HG03575 (cell line): Measurements from ENCODE around the gene HOXA9.

ENCODE experiments used
- ATAC-seq: cut with Tn5 transposase; IDR thresholded peaks from one replicate; pipeline ENCODE4 v1.9.1; 2021; ENCODE audit not compliant: unreplicated experiment, insufficient number of reproducible peaks, low FRiP score; ENCODE audit errors: extremely low read depth

The HOXA9 gene

DNA sequence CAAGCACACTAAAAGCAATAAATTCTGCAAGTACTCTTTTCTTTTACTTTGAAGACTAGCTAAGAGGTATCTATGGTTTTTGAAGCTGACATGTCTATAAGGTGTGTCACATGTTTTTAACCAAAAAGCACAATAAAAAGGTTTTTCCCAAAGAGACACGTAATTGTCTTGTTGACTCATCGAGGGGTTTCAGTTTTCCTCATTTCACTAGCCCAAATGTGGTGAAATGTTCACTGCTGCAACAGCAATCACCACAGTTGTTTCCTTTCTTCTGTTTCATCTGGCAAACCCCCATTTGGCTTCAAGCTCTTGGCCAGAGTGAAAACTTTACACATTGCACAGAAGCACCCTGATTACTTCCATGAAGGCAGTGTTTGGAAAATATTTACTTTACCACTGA is 30.9 kb downstream of the HOXA9 start:
- no peak for ATAC-seq

DNA sequence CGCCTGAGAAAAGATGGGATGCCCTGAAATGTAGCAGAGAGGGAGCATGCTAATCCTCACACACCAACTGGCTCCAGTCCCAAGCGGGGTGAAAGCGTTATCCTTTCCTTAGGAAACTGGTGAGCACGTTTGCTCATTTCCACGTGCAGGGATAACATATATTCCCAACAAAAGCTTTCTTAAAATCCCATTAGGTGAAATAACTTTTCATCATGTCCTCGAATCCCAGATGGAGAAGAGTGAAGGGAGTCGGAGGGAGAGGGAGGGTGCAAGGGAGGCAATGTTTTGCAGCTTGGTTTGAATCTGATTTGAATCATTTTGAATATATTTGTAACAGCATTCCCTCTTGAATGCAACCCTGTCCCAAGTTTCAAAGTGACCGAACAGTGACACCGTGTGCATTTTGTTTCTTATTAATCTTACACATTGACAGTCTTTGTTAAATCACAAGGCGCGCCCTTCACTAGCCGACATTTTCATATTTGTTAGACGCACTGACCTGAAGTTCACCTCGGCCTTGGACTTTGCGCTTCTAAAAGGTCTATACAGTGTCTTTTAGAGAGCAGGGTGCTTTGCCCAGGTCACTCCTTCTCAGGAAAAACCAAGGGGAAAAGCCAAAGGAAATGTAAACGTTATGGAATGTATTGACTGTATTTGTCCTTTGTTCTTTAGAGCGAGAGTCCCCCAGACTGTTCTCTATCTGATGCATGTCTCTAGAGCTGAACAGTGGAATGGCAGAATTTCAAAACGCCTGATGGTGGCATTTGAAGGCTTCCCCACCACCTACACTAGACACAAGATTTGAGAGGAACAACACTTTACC is 31.7 kb downstream of the HOXA9 start:
- no peak for ATAC-seq

DNA sequence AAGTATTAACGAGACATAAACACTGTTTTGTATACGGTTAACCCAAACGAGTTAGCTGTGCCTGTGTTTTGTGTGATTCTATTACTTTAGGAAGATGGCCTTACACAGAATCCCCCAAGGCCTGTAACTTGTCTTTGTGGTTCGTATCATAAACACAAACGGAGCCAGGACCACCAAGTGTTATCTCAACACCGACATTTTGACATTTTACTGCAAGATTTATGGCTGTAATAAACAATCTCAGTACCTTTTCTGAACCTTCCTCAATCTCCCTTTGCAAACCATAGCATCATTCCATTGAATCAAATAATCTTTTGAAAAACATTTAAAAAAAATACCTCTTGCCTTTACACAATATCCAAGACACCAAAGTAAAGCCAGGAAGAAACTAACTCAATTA is 32.4 kb downstream of the HOXA9 start:
- no peak for ATAC-seq

GRCh38 chr7:27132214-27132613 is 33.1 kb downstream of the HOXA9 start:
- ATAC-seq: no peak

DNA sequence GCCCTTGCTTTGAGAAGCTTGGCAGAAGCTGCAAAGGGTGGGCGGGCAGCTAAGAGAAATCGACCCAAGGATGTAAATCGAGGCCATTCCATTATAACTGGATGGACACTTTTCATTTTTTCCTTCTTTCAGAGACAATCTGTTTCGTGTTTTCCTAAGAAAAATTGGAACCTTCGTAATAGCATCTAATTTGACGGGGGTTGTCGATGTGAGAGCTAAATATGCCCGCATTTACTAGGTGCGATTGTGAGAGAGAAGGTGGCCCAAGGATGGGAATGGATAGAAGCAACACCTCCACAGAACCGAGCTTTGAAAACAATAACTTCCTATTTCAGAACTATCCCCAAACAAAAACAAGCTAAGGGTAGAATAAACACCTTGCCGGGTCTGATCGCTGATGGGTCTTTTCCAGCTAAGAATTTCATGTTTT is 33.9 kb downstream of the HOXA9 start:
- no peak for ATAC-seq

DNA sequence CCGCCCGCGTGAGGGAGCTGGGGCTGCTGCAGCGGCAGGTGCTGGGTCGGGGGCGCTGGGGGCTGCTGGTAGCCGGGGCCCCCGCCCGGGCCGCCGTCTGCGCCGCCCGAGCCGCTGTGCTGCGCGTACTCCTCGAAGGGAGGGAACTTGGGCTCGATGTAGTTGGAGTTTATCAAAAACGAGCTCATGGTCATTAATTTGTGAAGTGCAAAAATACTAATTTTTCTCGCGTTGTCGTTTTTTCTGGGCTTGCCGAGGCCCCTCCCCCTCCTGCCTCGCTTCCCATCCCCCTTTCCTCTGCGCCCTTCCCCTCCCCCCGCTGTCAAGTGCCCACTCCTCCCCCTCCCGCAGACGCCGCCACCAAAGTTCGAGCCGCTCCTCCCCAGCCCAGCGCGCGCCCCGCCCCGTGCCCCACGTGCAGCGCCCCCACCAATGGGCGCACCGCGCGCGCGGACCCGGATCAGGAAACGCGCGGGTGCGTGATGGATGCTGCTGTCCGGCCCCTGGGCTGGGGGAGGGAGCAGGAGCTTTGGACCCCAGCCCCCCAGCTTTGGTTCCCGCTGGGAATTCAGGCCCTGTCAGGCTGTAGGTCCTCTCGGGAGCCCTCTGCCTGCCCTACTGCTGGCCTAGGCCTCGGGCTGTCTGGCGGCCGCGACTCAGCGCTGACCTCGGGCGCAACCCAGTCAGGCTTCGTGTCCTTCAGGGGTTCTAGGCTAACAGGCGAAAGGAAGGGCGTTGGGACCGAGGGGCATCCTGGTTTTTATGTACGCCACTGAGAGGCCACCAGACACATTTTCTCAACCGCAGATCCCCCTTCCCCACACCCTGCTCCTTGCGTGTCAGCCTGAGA is 34.6 kb downstream of the HOXA9 start, which contains the start of gene HOXA4:
Gene HOXA4 (minus strand): TSS at position 218 of the 850 bp plus-strand sequence. CDS start 24 bp downstream, at position 194.
- no peak for ATAC-seq

- ATAC-seq: no peak
Observed at GRCh38 chr7:27129729-27130539, 35.4 kb downstream of the HOXA9 start.

DNA sequence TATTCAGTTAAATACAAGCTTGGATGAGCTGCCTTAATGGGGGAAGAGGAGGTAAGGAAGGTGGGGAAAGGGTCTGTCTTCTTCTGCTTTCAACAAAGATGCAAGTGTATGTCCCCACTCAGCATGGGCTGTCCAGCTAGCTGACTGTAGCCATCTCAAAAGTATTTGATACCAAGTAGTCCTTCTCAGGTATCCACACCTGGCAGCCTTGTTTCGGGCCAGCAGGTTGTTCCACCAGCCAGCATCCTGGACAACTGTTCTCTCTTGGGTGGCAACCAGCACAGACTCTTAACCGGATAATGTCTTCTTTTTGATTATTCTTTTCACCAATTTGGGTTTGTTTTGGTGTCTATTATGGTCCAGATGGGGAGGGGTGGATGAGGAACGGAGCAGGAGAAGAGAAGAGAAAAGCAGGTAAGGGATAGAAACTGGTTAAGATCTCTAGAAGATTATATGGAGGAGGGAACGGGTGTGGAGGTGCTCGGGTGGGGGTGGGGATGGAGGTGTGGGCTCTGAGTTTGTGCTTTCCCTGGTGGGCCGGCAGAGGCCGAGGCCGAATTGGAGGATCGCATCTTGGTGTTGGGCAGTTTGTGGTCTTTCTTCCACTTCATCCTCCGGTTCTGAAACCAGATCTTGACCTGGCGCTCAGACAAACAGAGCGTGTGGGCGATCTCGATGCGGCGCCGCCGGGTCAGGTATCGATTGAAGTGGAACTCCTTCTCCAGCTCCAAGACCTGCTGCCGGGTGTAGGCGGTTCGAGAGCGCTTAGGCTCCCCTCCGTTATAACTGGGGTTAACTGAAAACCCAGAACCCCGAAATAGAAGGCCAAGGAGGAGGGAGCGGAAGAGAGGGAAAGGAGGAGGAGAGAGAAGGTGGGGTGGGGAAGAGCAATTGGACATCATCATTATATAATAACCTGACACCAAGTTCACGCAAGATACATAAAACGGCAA is 36.3 kb downstream of the HOXA9 start:
- ATAC-seq: no peak

- no peak for ATAC-seq
Observed at GRCh38 chr7:27128034-27128433, 37.3 kb downstream of the HOXA9 start.

GRCh38 chr7:27126596-27127327 is 38.6 kb downstream of the HOXA9 start:
- no peak for ATAC-seq

GRCh38 chr7:27125986-27126394 is 39.3 kb downstream of the HOXA9 start:
- ATAC-seq: no peak

- no peak for ATAC-seq
Observed at GRCh38 chr7:27124902-27125689, 40.2 kb downstream of the HOXA9 start.

- ATAC-seq: no peak
Observed at GRCh38 chr7:27124096-27124901, 41.0 kb downstream of the HOXA9 start.

GRCh38 chr7:27123477-27124053 is 41.8 kb downstream of the HOXA9 start:
- no peak for ATAC-seq

GRCh38 chr7:27123007-27123476 is 42.3 kb downstream of the HOXA9 start:
- ATAC-seq: no peak
